NCI-H1930 (cell line): Measurements from ENCODE around the gene FDX1.

Source experiments
- DNase-seq, 2 experiments: peaks; one replicate each; lab custom pipeline; 2025; lab: John Stamatoyannopoulos, UW

Gene FDX1

GRCh38 chr11:110468121-110468520, 38.4 kb downstream of the FDX1 start:
- DNase-seq = no peak

GRCh38 chr11:110469127-110469526, 39.4 kb downstream of the FDX1 start:
- no peak for DNase-seq

GRCh38 chr11:110470716-110471115, 41.0 kb downstream of the FDX1 start:
- no peak for DNase-seq

GRCh38 chr11:110471371-110471770, 41.6 kb downstream of the FDX1 start:
- DNase-seq = no peak

GRCh38 chr11:110472858-110473257, 43.1 kb downstream of the FDX1 start:
- DNase-seq = no peak

GRCh38 chr11:110473706-110474105, 44.0 kb downstream of the FDX1 start:
- DNase-seq = no peak

- DNase-seq = no peak
Measured at GRCh38 chr11:110474578-110474977, 44.8 kb downstream of the FDX1 start.

- DNase-seq = no peak
Measured at GRCh38 chr11:110475671-110476070, 45.9 kb downstream of the FDX1 start.

GRCh38 chr11:110478410-110478809, 48.7 kb downstream of the FDX1 start:
- no peak for DNase-seq

GRCh38 chr11:110479108-110480101, 49.7 kb downstream of the FDX1 start:
- no peak for DNase-seq

GRCh38 chr11:110481523-110481922, 51.8 kb downstream of the FDX1 start:
- no peak for DNase-seq

- DNase-seq = no peak
Measured at GRCh38 chr11:110486156-110486555, 56.4 kb downstream of the FDX1 start.

GRCh38 chr11:110488446-110488845, 58.7 kb downstream of the FDX1 start:
- no peak for DNase-seq

GRCh38 chr11:110490886-110491285, 61.1 kb downstream of the FDX1 start:
- DNase-seq = no peak

- DNase-seq = no peak
Measured at GRCh38 chr11:110491577-110492320, 62.0 kb downstream of the FDX1 start.

- no peak for DNase-seq
Measured at GRCh38 chr11:110492321-110492685, 62.6 kb downstream of the FDX1 start.

- no peak for DNase-seq
Measured at GRCh38 chr11:110493346-110493745, 63.6 kb downstream of the FDX1 start.

GRCh38 chr11:110497231-110497978, 67.7 kb downstream of the FDX1 start:
- DNase-seq = no peak

- no peak for DNase-seq
Measured at GRCh38 chr11:110501428-110501827, 71.7 kb downstream of the FDX1 start.

GRCh38 chr11:110505528-110506284, 76.0 kb downstream of the FDX1 start:
- no peak for DNase-seq

- no peak for DNase-seq
Measured at GRCh38 chr11:110507328-110507727, 77.6 kb downstream of the FDX1 start.

- DNase-seq = no peak
Measured at GRCh38 chr11:110508786-110509185, 79.0 kb downstream of the FDX1 start.
